Stomach (tissue), 9 donors: ENCODE measurements around the gene PSRC1. TPM values are rescaled to one million over a fixed set of nuclear protein-coding genes. Genes with fewer than 3 reads are reported as not detected.
A peak's percentile ranks its signal among the peaks of the same experiment; 100 is the strongest.

Source experiments
- DNase-seq, 2 donors: peaks; one replicate each; pipeline versions ENCODE4 v3.0.0 to v3.0.0-alpha.2; 2013 to 2019
- H3K27ac ChIP-seq, 5 donors: fragments of 200-600 bp in 4 of 5; sonication (generic) in 4 of 5; one replicate each; pipeline ENCODE4 v1.5.1; 2013 to 2019; ENCODE audit warnings: mild to moderate bottlenecking in 1 of 5, moderate library complexity in 1 of 5
- H3K27me3 ChIP-seq, 3 donors: fragments of 200-600 bp; sonication (generic); one replicate each; pipeline ENCODE4 v1.5.1; 2017 to 2019; ENCODE audit warnings: mixed run types in 1 of 3
- H3K36me3 ChIP-seq, 4 donors: fragments of 200-600 bp; sonication (generic); 1 replicate in 3 of 4; 2 replicates in 1 of 4; pipeline ENCODE4 v1.5.1; 2016 to 2019
- H3K4me1 ChIP-seq, 4 donors: fragments of 200-600 bp; sonication (generic); one replicate each; pipeline ENCODE4 v1.5.1; 2016 to 2019
- H3K4me3 ChIP-seq, 4 donors: fragments of 200-600 bp; sonication (generic) in 3 of 4; one replicate each; pipeline ENCODE4 v1.5.1; 2016 to 2019; ENCODE audit warnings: mild to moderate bottlenecking in 1 of 4
- H3K9me3 ChIP-seq, 4 donors: fragments of 200-600 bp; sonication (generic); one replicate each; pipeline ENCODE4 v1.5.1; 2016 to 2019
- EP300 ChIP-seq: sonication (generic); formaldehyde crosslinking; IDR thresholded peaks from one replicate; pipeline ENCODE4 v1.6.1; 2017; ENCODE audit warnings: antibody characterized with exemption
- POLR2A ChIP-seq, 4 donors: fragments of 450-650 bp; IDR thresholded peaks; one replicate each; pipeline ENCODE4 v1.6.1; 2016; ENCODE audit warnings: antibody characterized with exemption in 4 of 4, control low read depth in 2 of 4, mild to moderate bottlenecking in 1 of 4, moderate library complexity in 1 of 4
- POLR2AphosphoS5 ChIP-seq, 3 donors: sonication (generic); formaldehyde crosslinking; IDR thresholded peaks; one replicate each; pipeline ENCODE4 v1.6.1; 2016; ENCODE audit warnings: antibody characterized with exemption in 3 of 3
- WGBS, 5 donors: extraction: QIAGEN DNeasy Blood & Tissue Kit in 3 of 5; methylation state at CpG; one replicate each; pipeline versions ENCODE4 v1.1.5 to v1.1.7; 2013 to 2018; 5-methylcytosine and 5-hydroxymethylcytosine counted together
- intact Hi-C: fragments of 100-400 bp; cut with DNase I; formaldehyde crosslinking; loops from one replicate; pipeline ENCODE4 v1.15.1; 2023; ENCODE audit warnings: low total_unique reads
- polyA plus RNA-seq, 3 donors: library from polyadenylated mRNA; stranded (reverse); fragments of 200-250 nt; gene quantifications; one replicate each; pipeline ENCODE4 v1.2.3, GENCODE V29; 2013
- total RNA-seq, 5 donors: library from RNA; depleted of rRNA; stranded (reverse); fragments of >200 nt; gene quantifications; one replicate each; pipeline versions ENCODE4 v1.1.0 to v1.2.3, GENCODE V29; 2014 to 2016
- TF ChIP-seq, protein P1 (sequence below), 7 experiments: fragments of 450-650 bp in 4 of 7; fragments of 200-600 bp in 3 of 7; sonication (generic) in 3 of 7; IDR thresholded peaks; one replicate each; pipeline ENCODE4 v1.5.1; 2016 to 2019; ENCODE audit warnings: antibody characterized with exemption in 7 of 7, control low read depth in 2 of 7, mild to moderate bottlenecking in 1 of 7
- donor health status: healthy with polysubstance abuse.
- donor health status: Bipolar disorder and iron deficiency.
- donor health status: healthy.

PSRC1 gene
- total and polyA plus RNA-seq, 8 donors: 0.29 to 18.7 (median 3.6) TPM; not detected in 1

DNA sequence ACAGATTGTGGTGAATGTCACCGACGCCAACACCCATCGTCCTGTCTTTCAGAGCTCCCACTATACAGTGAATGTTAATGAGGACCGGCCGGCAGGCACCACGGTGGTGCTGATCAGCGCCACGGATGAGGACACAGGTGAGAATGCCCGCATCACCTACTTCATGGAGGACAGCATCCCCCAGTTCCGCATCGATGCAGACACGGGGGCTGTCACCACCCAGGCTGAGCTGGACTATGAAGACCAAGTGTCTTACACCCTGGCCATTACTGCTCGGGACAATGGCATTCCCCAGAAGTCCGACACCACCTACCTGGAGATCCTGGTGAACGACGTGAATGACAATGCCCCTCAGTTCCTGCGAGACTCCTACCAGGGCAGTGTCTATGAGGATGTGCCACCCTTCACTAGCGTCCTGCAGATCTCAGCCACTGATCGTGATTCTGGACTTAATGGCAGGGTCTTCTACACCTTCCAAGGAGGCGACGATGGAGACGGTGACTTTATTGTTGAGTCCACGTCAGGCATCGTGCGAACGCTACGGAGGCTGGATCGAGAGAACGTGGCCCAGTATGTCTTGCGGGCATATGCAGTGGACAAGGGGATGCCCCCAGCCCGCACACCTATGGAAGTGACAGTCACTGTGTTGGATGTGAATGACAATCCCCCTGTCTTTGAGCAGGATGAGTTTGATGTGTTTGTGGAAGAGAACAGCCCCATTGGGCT is 30.6 kb downstream of the PSRC1 start:
- peaks cover 0 to 5% (median 0%) of the 10 kb centered on the region in 4 donors for H3K36me3 ChIP-seq
- no peak for TF ChIP-seq EP300
- TF ChIP-seq, protein P1, sequence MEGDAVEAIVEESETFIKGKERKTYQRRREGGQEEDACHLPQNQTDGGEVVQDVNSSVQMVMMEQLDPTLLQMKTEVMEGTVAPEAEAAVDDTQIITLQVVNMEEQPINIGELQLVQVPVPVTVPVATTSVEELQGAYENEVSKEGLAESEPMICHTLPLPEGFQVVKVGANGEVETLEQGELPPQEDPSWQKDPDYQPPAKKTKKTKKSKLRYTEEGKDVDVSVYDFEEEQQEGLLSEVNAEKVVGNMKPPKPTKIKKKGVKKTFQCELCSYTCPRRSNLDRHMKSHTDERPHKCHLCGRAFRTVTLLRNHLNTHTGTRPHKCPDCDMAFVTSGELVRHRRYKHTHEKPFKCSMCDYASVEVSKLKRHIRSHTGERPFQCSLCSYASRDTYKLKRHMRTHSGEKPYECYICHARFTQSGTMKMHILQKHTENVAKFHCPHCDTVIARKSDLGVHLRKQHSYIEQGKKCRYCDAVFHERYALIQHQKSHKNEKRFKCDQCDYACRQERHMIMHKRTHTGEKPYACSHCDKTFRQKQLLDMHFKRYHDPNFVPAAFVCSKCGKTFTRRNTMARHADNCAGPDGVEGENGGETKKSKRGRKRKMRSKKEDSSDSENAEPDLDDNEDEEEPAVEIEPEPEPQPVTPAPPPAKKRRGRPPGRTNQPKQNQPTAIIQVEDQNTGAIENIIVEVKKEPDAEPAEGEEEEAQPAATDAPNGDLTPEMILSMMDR (IDR thresholded peaks at IDR 0.05): no peak
- no peak overlapping the region for H3K4me3 ChIP-seq
- intact Hi-C loops: no loop called here
- H3K27ac ChIP-seq: peak overlapping the region in 1 of 5 donors; percentile 80
- no peak for DNase-seq
- peaks cover 0 to 13% (median 5%) of the 10 kb centered on the region in 3 donors for H3K27me3 ChIP-seq
- 96 to 97% (median 97%) methylated on average over 27 to 31 of the region's 31 CpGs for WGBS, 5 donors
- H3K9me3 ChIP-seq: no peaks in the 10 kb centered on the region
- peaks cover 22 to 53% (median 40%) of the 10 kb centered on the region in 4 donors for H3K4me1 ChIP-seq

DNA sequence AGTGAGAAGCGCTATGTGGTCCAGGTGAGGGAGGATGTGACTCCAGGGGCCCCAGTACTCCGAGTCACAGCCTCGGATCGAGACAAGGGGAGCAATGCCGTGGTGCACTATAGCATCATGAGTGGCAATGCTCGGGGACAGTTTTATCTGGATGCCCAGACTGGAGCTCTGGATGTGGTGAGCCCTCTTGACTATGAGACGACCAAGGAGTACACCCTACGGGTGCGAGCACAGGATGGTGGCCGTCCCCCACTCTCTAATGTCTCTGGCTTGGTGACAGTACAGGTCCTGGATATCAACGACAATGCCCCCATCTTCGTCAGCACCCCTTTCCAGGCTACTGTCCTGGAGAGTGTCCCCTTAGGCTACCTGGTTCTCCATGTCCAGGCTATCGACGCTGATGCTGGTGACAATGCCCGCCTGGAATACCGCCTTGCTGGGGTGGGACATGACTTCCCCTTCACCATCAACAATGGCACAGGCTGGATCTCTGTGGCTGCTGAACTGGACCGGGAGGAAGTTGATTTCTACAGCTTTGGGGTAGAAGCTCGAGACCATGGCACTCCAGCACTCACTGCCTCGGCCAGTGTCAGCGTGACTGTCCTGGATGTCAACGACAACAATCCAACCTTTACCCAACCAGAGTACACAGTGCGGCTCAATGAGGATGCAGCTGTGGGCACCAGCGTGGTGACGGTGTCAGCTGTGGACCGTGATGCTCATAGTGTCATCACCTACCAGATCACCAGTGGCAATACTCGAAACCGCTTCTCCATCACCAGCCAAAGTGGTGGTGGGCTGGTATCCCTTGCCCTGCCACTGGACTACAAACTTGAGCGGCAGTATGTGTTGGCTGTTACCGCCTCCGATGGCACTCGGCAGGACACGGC is 31.4 kb downstream of the PSRC1 start:
- no peak for DNase-seq
- Histone ChIP-seq H3K4me1 (peaks cover 22 to 53% (median 40%) of the 10 kb centered on the region in 4 donors), H3K27me3 (peaks cover 0 to 13% (median 5%) of the 10 kb centered on the region in 3 donors), H3K36me3 (peaks cover 0 to 5% (median 0%) of the 10 kb centered on the region in 4 donors), H3K4me3 (no peak overlapping the region), H3K27ac (no peak overlapping the region), H3K9me3 (no peaks in the 10 kb centered on the region)
- TF ChIP-seq POLR2A (IDR thresholded peaks at IDR 0.05): no peak
- TF ChIP-seq, protein P1 (IDR thresholded peaks at IDR 0.05): no peak
- TF ChIP-seq POLR2AphosphoS5 (IDR thresholded peaks at IDR 0.05): no peak
- no peak for TF ChIP-seq EP300
- intact Hi-C loops: no loop called here
- 92 to 97% (median 96%) methylated on average over 18 to 32 of the region's 32 CpGs for WGBS, 5 donors

DNA sequence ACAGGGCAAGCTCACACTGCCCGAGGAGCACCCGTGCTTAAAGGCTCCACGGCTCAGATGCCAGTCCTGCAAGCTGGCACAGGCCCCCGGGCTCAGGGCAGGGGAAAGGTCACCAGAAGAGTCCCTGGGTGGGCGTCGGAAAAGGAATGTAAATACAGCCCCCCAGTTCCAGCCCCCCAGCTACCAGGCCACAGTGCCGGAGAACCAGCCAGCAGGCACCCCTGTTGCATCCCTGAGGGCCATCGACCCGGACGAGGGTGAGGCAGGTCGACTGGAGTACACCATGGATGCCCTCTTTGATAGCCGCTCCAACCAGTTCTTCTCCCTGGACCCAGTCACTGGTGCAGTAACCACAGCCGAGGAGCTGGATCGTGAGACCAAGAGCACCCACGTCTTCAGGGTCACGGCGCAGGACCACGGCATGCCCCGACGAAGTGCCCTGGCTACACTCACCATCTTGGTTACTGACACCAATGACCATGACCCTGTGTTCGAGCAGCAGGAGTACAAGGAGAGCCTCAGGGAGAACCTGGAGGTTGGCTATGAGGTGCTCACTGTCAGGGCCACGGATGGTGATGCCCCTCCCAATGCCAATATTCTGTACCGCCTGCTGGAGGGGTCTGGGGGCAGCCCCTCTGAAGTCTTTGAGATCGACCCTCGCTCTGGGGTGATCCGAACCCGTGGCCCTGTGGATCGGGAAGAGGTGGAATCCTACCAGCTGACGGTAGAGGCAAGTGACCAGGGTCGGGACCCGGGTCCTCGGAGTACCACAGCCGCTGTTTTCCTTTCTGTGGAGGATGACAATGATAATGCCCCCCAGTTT is 32.3 kb downstream of the PSRC1 start:
- Histone ChIP-seq H3K27ac (no peak overlapping the region), H3K4me3 (peak overlapping the region; percentile 66 to 94 (median 71)), H3K27me3 (peaks cover 0 to 17% (median 5%) of the 10 kb centered on the region in 3 donors), H3K4me1 (peaks cover 22 to 52% (median 38%) of the 10 kb centered on the region in 4 donors), H3K36me3 (peaks cover 0 to 5% (median 0%) of the 10 kb centered on the region in 4 donors), H3K9me3 (no peaks in the 10 kb centered on the region)
- intact Hi-C loops: no loop called here
- DNase-seq: peak in 1 of 2 donors; percentile 7
- TF ChIP-seq, protein P1 (IDR thresholded peaks at IDR 0.05): no peak
- TF ChIP-seq POLR2AphosphoS5 (IDR thresholded peaks at IDR 0.05) (no peak), POLR2A (IDR thresholded peaks at IDR 0.05) (no peak), EP300 (no peak)
- 84 to 87% (median 86%) methylated on average over 24 to 33 of the region's 33 CpGs for WGBS, 5 donors
